Transverse colon (tissue), 4 donors: Measurements from ENCODE around the gene IL17B. TPM values are rescaled to one million over a fixed set of nuclear protein-coding genes. Genes with fewer than 3 reads are reported as not detected.

Experiments
- DNase-seq: peaks from one replicate; pipeline ENCODE4 v3.0.0-alpha.2; 2019
- H3K27ac ChIP-seq, 4 donors: fragments of 200-600 bp; sonication (generic); 2 replicates each; pipeline ENCODE4 v1.5.1; 2016 to 2018; ENCODE audit warnings: inconsistent platforms in 4 of 4
- H3K27me3 ChIP-seq: fragments of 200-600 bp; sonication (generic); 2 replicates; pipeline ENCODE4 v1.5.1; 2017; ENCODE audit warnings: inconsistent platforms
- H3K36me3 ChIP-seq, 4 donors: fragments of 200-600 bp; sonication (generic); 2 replicates each; pipeline ENCODE4 v1.5.1; 2017 to 2019; ENCODE audit warnings: inconsistent platforms in 4 of 4
- H3K4me1 ChIP-seq, 4 donors: fragments of 200-600 bp; sonication (generic); 2 replicates each; pipeline ENCODE4 v1.5.1; 2017 to 2020; ENCODE audit warnings: inconsistent platforms in 4 of 4
- H3K4me3 ChIP-seq, 4 donors: fragments of 200-600 bp; sonication (generic); 1 replicate in 1 of 4; 2 replicates in 3 of 4; pipeline versions ENCODE4 v1.5.1 to v1.6.1; 2017 to 2019; ENCODE audit warnings: inconsistent platforms in 4 of 4
- H3K9me3 ChIP-seq, 2 donors: fragments of 200-600 bp; sonication (generic); 2 replicates each; pipeline ENCODE4 v1.5.1; 2017 to 2019; ENCODE audit warnings: inconsistent platforms in 2 of 2
- EP300 ChIP-seq: sonication (generic); formaldehyde crosslinking; IDR thresholded peaks from one replicate; pipeline ENCODE4 v1.6.1; 2017; ENCODE audit warnings: antibody characterized with exemption, low read depth
- POLR2A ChIP-seq: fragments of 450-650 bp; IDR thresholded peaks from one replicate; pipeline ENCODE4 v1.6.1; 2016; ENCODE audit warnings: antibody characterized with exemption, mild to moderate bottlenecking, moderate library complexity
- POLR2AphosphoS5 ChIP-seq, 3 donors: sonication (generic); formaldehyde crosslinking; IDR thresholded peaks; one replicate each; pipeline ENCODE4 v1.6.1; 2016; ENCODE audit warnings: antibody characterized with exemption in 3 of 3
- WGBS, 2 donors: methylation state at CpG; one replicate each; pipeline ENCODE4 v1.1.5; 2018; ENCODE audit warnings: low coverage in 1 of 2; 5-methylcytosine and 5-hydroxymethylcytosine counted together
- in situ Hi-C, 4 donors: fragments of 200-750 bp; cut with MboI; loops; one replicate each; pipeline versions ENCODE4 v1.15.0 to v1.15.1; 2017; ENCODE audit warnings: low sequenced_read_pairs in 3 of 4, low pct_ligation_motif_present in 1 of 4, low pct_unique_long_range_greater_than_20kb in 1 of 4
- intact Hi-C: fragments of 100-400 bp; cut with DNase I; formaldehyde crosslinking; loops from one replicate; pipeline ENCODE4 v1.15.1; 2023; ENCODE audit warnings: low total_unique reads
- total RNA-seq, 4 donors: library from RNA; depleted of rRNA; stranded (reverse); fragments of >200 nt; gene quantifications; one replicate each; pipeline ENCODE4 v1.1.0, GENCODE V29; 2016
- TF ChIP-seq, protein P1 (sequence below), 5 experiments: fragments of 200-600 bp in 3 of 5; fragments of 450-650 bp in 2 of 5; sonication (generic) in 3 of 5; IDR thresholded peaks; 1 replicate in 2 of 5; 2 replicates in 3 of 5; pipeline ENCODE4 v1.5.1; 2016 to 2017; ENCODE audit warnings: antibody characterized with exemption in 5 of 5, inconsistent platforms in 3 of 5, mild to moderate bottlenecking in 2 of 5, moderate library complexity in 1 of 5

IL17B gene
- total RNA-seq, 4 donors from 2014 or later, result not detected

DNA sequence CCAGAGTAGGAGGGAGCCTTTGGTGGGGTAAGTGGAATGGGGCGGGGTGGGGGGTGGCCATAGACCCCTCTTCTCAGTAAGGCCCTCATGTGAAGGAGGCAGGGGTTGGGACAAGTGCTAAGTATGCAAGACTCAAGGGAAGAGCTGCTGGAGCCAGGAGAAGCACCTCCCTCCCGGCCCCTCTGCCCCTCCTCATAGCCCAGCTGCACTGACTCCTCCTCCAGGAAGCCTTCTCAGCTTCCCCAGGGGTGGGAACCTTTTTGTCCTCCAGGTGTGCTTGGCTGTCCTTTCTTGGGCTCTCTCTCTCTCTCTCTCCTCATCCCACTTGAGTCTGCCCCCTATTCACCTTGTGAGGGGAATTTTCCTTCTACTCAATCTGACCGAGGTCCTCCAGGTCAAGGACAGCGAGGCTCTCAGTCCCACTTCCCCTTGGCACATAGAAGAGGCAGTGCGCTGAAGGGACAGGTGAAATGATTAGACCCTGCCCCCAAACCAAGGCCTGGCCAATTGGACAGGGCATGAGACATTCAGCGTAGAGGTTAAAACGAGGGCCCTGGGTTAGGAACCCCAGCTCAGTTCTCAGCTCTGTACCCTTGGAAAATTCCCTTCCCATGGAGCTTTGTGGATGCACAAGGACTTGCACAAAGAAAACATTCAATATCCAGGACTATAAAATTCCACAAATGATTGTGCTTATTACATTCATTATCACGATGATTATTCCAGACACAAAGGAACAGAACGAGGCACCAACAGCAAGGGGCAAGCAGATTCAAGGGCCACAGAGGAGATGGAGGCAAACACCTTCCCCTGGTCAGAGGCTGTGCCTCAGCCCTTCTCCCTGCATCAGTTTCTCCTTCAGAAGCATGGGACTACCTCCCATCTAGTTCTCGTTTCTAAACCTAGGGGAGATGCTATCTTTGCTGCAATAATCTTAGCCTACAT is 45.6 kb upstream of the IL17B start:
- Histone ChIP-seq H3K4me1 (peaks cover 4 to 46% (median 21%) of the 10 kb centered on the region in 4 donors), H3K4me3 (no peak overlapping the region), H3K27me3 (no peaks in the 10 kb centered on the region), H3K9me3 (no peaks in the 10 kb centered on the region), H3K36me3 (peaks cover 0 to 3% (median 0%) of the 10 kb centered on the region in 4 donors), H3K27ac (peak overlapping the region; percentile 82 to 97 (median 93))
- intact Hi-C loops, result no loop called here
- 64 to 69% methylated on average over 5 to 10 of the region's 10 CpGs for WGBS, 2 donors
- TF ChIP-seq EP300 (no peak), POLR2A (no peak), POLR2AphosphoS5 (IDR thresholded peaks at IDR 0.05) (no peak)
- TF ChIP-seq, protein P1, sequence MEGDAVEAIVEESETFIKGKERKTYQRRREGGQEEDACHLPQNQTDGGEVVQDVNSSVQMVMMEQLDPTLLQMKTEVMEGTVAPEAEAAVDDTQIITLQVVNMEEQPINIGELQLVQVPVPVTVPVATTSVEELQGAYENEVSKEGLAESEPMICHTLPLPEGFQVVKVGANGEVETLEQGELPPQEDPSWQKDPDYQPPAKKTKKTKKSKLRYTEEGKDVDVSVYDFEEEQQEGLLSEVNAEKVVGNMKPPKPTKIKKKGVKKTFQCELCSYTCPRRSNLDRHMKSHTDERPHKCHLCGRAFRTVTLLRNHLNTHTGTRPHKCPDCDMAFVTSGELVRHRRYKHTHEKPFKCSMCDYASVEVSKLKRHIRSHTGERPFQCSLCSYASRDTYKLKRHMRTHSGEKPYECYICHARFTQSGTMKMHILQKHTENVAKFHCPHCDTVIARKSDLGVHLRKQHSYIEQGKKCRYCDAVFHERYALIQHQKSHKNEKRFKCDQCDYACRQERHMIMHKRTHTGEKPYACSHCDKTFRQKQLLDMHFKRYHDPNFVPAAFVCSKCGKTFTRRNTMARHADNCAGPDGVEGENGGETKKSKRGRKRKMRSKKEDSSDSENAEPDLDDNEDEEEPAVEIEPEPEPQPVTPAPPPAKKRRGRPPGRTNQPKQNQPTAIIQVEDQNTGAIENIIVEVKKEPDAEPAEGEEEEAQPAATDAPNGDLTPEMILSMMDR (IDR thresholded peaks at IDR 0.05), result no peak
- no peak for DNase-seq
- in situ Hi-C loops, result loop anchor here in 1 of 4 donors (10.0 kb wide), 1 partner anchor 110 kb away; no protein-coding TSS in a partner anchor

- Histone ChIP-seq H3K36me3 (peaks cover 0 to 1% (median 0%) of the 10 kb centered on the region in 4 donors), H3K9me3 (no peaks in the 10 kb centered on the region), H3K4me1 (peaks cover 8 to 51% (median 21%) of the 10 kb centered on the region in 4 donors), H3K27ac (peak overlapping the region; percentile 82 to 97 (median 93)), H3K4me3 (no peak overlapping the region), H3K27me3 (no peaks in the 10 kb centered on the region)
- intact Hi-C loops (no loop called here), in situ Hi-C loops (loop anchor here in 1 of 4 donors (10.0 kb wide), 1 partner anchor 109 kb away; no protein-coding TSS in a partner anchor)
- TF ChIP-seq, protein P1 (IDR thresholded peaks at IDR 0.05), result no peak
- TF ChIP-seq POLR2A (no peak), EP300 (no peak), POLR2AphosphoS5 (IDR thresholded peaks at IDR 0.05) (peak in 2 of 3 donors; percentile 13 to 18)
- 40 to 69% methylated on average over 1 to 6 of the region's 7 CpGs for WGBS, 2 donors
- no peak for DNase-seq
These were observed 44.7 kb upstream of the IL17B start for GRCh38 chr5:149423794-149424268.

- Histone ChIP-seq H3K27ac (peak overlapping the region; percentile 82 to 97 (median 93)), H3K36me3 (no peaks in the 10 kb centered on the region), H3K4me3 (no peak overlapping the region), H3K4me1 (peaks cover 14 to 55% (median 21%) of the 10 kb centered on the region in 4 donors), H3K9me3 (no peaks in the 10 kb centered on the region), H3K27me3 (no peaks in the 10 kb centered on the region)
- 16 to 50% methylated on average over 3 to 8 of the region's 9 CpGs for WGBS, 2 donors
- in situ Hi-C loops (loop anchor here in 1 of 4 donors (10.0 kb wide), 1 partner anchor 108 kb away; no protein-coding TSS in a partner anchor), intact Hi-C loops (no loop called here)
- TF ChIP-seq, protein P1 (IDR thresholded peaks at IDR 0.05), result no peak
- peak; percentile 9 for TF ChIP-seq POLR2A
- no peak for TF ChIP-seq POLR2AphosphoS5 (IDR thresholded peaks at IDR 0.05)
- TF ChIP-seq EP300, result no peak
- DNase-seq, result no peak
These were observed 44.1 kb upstream of the IL17B start for GRCh38 chr5:149423049-149423793.
